ENCODE measurements around the gene LTB.

GRCh38 chr6:31581434-31582229 lies 592 bp downstream of the LTB start:
- TF ChIP-seq, protein P1, sequence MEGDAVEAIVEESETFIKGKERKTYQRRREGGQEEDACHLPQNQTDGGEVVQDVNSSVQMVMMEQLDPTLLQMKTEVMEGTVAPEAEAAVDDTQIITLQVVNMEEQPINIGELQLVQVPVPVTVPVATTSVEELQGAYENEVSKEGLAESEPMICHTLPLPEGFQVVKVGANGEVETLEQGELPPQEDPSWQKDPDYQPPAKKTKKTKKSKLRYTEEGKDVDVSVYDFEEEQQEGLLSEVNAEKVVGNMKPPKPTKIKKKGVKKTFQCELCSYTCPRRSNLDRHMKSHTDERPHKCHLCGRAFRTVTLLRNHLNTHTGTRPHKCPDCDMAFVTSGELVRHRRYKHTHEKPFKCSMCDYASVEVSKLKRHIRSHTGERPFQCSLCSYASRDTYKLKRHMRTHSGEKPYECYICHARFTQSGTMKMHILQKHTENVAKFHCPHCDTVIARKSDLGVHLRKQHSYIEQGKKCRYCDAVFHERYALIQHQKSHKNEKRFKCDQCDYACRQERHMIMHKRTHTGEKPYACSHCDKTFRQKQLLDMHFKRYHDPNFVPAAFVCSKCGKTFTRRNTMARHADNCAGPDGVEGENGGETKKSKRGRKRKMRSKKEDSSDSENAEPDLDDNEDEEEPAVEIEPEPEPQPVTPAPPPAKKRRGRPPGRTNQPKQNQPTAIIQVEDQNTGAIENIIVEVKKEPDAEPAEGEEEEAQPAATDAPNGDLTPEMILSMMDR (IDR thresholded peaks at IDR 0.05) = no peak
- TF ChIP-seq POLR2A (IDR thresholded peaks at IDR 0.05; ENCODE audit: low read depth) = no peak
- TF ChIP-seq POLR2AphosphoS5 (IDR thresholded peaks at IDR 0.05) = no peak

Measured in esophagus muscularis mucosa (tissue), 3 donors.